ENCODE results near the gene MBP. TPM values are rescaled to one million over a fixed set of nuclear protein-coding genes. Genes with fewer than 3 reads are reported as not detected.

Gene MBP
- total RNA-seq, 1 experiment from 2014 or later: 65.2 TPM

- DNase-seq (ENCODE audit: low read depth, low spot score): no peak
- in situ Hi-C loops (cut with HindIII; ENCODE audit: low pct_unique_long_range_greater_than_20kb, low sequenced_read_pairs): no loop called here
Observed at GRCh38 chr18:77082316-77082955, 50.1 kb downstream of the MBP start.

GRCh38 chr18:77081390-77081778 lies 51.2 kb downstream of the MBP start:
- in situ Hi-C loops (cut with HindIII; ENCODE audit: low pct_unique_long_range_greater_than_20kb, low sequenced_read_pairs): no loop called here

GRCh38 chr18:77079954-77080682 lies 52.5 kb downstream of the MBP start:
- DNase-seq (ENCODE audit: low read depth, low spot score): no peak
- in situ Hi-C loops (cut with HindIII; ENCODE audit: low pct_unique_long_range_greater_than_20kb, low sequenced_read_pairs): no loop called here

More at GRCh38 chr18:77081390-77081778, 51.2 kb downstream of the MBP start:
- no peak for DNase-seq (ENCODE audit: low read depth, low spot score)

GRCh38 chr18:77079088-77079487 lies 53.5 kb downstream of the MBP start:
- in situ Hi-C loops (cut with HindIII; ENCODE audit: low pct_unique_long_range_greater_than_20kb, low sequenced_read_pairs): no loop called here
- DNase-seq (ENCODE audit: low read depth, low spot score): no peak

GRCh38 chr18:77078690-77079070 lies 53.9 kb downstream of the MBP start:
- DNase-seq (ENCODE audit: low read depth, low spot score): no peak
- in situ Hi-C loops (cut with HindIII; ENCODE audit: low pct_unique_long_range_greater_than_20kb, low sequenced_read_pairs): no loop called here

- no peak for DNase-seq (ENCODE audit: low read depth, low spot score)
Observed at GRCh38 chr18:77077941-77078689, 54.5 kb downstream of the MBP start.

GRCh38 chr18:77077401-77077800 lies 55.2 kb downstream of the MBP start:
- in situ Hi-C loops (cut with HindIII; ENCODE audit: low pct_unique_long_range_greater_than_20kb, low sequenced_read_pairs): no loop called here
- DNase-seq (ENCODE audit: low read depth, low spot score): no peak

More at GRCh38 chr18:77077941-77078689, 54.5 kb downstream of the MBP start:
- in situ Hi-C loops (cut with HindIII; ENCODE audit: low pct_unique_long_range_greater_than_20kb, low sequenced_read_pairs): no loop called here

GRCh38 chr18:77076111-77076510 lies 56.5 kb downstream of the MBP start:
- in situ Hi-C loops (cut with HindIII; ENCODE audit: low pct_unique_long_range_greater_than_20kb, low sequenced_read_pairs): no loop called here
- no peak for DNase-seq (ENCODE audit: low read depth, low spot score)

GRCh38 chr18:77074431-77074830 lies 58.2 kb downstream of the MBP start:
- DNase-seq (ENCODE audit: low read depth, low spot score): no peak
- in situ Hi-C loops (cut with HindIII; ENCODE audit: low pct_unique_long_range_greater_than_20kb, low sequenced_read_pairs): no loop called here

- DNase-seq (ENCODE audit: low read depth, low spot score): no peak
- in situ Hi-C loops (cut with HindIII; ENCODE audit: low pct_unique_long_range_greater_than_20kb, low sequenced_read_pairs): no loop called here
Observed at GRCh38 chr18:77073336-77074093, 59.1 kb downstream of the MBP start.

- in situ Hi-C loops (cut with HindIII; ENCODE audit: low pct_unique_long_range_greater_than_20kb, low sequenced_read_pairs): no loop called here
Observed at GRCh38 chr18:77072566-77072965, 60.0 kb downstream of the MBP start.

GRCh38 chr18:77071711-77072292 lies 60.8 kb downstream of the MBP start:
- no peak for DNase-seq (ENCODE audit: low read depth, low spot score)
- in situ Hi-C loops (cut with HindIII; ENCODE audit: low pct_unique_long_range_greater_than_20kb, low sequenced_read_pairs): no loop called here

More at GRCh38 chr18:77072566-77072965, 60.0 kb downstream of the MBP start:
- DNase-seq (ENCODE audit: low read depth, low spot score): no peak

GRCh38 chr18:77071061-77071460 lies 61.5 kb downstream of the MBP start:
- no peak for DNase-seq (ENCODE audit: low read depth, low spot score)
- in situ Hi-C loops (cut with HindIII; ENCODE audit: low pct_unique_long_range_greater_than_20kb, low sequenced_read_pairs): no loop called here

GRCh38 chr18:77070627-77071026 lies 62.0 kb downstream of the MBP start:
- in situ Hi-C loops (cut with HindIII; ENCODE audit: low pct_unique_long_range_greater_than_20kb, low sequenced_read_pairs): no loop called here
- no peak for DNase-seq (ENCODE audit: low read depth, low spot score)

- in situ Hi-C loops (cut with HindIII; ENCODE audit: low pct_unique_long_range_greater_than_20kb, low sequenced_read_pairs): no loop called here
- DNase-seq (ENCODE audit: low read depth, low spot score): no peak
Observed at GRCh38 chr18:77069931-77070330, 62.7 kb downstream of the MBP start.

GRCh38 chr18:77069482-77069881 lies 63.1 kb downstream of the MBP start:
- no peak for DNase-seq (ENCODE audit: low read depth, low spot score)
- in situ Hi-C loops (cut with HindIII; ENCODE audit: low pct_unique_long_range_greater_than_20kb, low sequenced_read_pairs): no loop called here
